AG09319 (cell line): Measurements from ENCODE around the gene GUCY1B1.

ENCODE experiments used
- DNase-seq: peaks from one replicate; pipeline ENCODE4 v3.0.0-alpha.2; 2010; ENCODE audit warnings: low read depth; ENCODE audit errors: extremely low read depth
- CTCF ChIP-seq: IDR thresholded peaks from 2 replicates; pipeline ENCODE4 v1.5.1; 2011; ENCODE audit warnings: low read depth, mild to moderate bottlenecking, inconsistent platforms, low read length, moderate library complexity

The GUCY1B1 gene

GRCh38 chr4:155811083-155811482, 52.3 kb downstream of the GUCY1B1 start:
- no peak for TF ChIP-seq CTCF
- DNase-seq, result no peak

- TF ChIP-seq CTCF, result no peak
- DNase-seq, result no peak
These were observed 59.8 kb downstream of the GUCY1B1 start for GRCh38 chr4:155818639-155819038.

GRCh38 chr4:155819066-155819465, 60.2 kb downstream of the GUCY1B1 start:
- DNase-seq, result no peak

GRCh38 chr4:155820887-155821518, 62.2 kb downstream of the GUCY1B1 start:
- no peak for TF ChIP-seq CTCF
- no peak for DNase-seq

More at GRCh38 chr4:155819066-155819465, 60.2 kb downstream of the GUCY1B1 start:
- TF ChIP-seq CTCF, result no peak

- TF ChIP-seq CTCF, result no peak
- no peak for DNase-seq
These were observed 63.8 kb downstream of the GUCY1B1 start for GRCh38 chr4:155822572-155822971.

- DNase-seq, result peak; percentile 30
- no peak for TF ChIP-seq CTCF
These were observed 69.8 kb downstream of the GUCY1B1 start for GRCh38 chr4:155828628-155829027.

- TF ChIP-seq CTCF, result no peak
- no peak for DNase-seq
These were observed 73.8 kb downstream of the GUCY1B1 start for GRCh38 chr4:155832664-155833063.
